NK-92 (cell line): ENCODE results near the gene SLC16A2.
"Not testable (repeated sequence)": the region's sequence is repeated elsewhere in the genome, so short reads cannot be mapped to it uniquely, and the experiment has no call there.

Experiments used
- DNase-seq: peaks from one replicate; lab custom pipeline; 2025; ENCODE audit not compliant: unreplicated experiment; lab: John Stamatoyannopoulos, UW

SLC16A2 gene

DNA sequence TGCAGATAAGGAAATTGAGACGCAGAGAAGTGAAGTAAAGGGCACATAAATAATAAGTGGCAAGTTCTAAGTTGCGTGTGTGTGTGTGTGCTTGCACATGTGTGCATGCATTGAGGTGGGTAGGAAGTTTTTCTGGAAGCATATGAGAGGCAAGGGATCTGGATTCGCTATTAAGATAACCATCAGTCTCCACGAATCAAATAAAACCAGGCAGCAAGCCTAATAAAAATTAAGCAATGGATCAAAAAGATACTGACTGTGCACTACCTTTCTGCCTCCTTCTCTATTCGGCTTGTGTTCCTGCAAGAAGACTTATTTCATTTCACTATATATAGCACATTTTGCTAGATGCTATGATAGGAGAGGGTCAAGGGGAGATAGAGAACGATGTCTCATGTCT lies 23.8 kb downstream of the SLC16A2 start:
- no peak for DNase-seq

DNA sequence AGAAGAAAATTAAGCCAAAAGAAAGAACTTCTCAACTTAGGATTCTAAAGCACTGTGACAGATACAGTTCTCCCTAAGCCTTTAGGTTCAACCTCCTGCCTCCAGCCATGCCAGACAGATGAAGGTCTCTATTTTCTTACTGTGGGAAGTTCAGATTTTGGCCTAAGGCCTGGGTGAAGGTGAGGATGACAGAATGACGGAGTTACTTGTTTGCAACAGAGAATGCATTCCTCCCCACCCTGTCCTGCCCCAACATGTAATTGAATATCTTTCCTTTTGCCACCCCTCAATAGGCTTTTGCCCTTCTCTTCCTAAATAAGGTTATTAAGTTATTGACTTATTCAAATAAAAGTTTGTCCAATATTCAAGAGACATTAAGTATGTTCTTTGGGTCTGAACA lies 25.6 kb downstream of the SLC16A2 start:
- DNase-seq: no peak

DNA sequence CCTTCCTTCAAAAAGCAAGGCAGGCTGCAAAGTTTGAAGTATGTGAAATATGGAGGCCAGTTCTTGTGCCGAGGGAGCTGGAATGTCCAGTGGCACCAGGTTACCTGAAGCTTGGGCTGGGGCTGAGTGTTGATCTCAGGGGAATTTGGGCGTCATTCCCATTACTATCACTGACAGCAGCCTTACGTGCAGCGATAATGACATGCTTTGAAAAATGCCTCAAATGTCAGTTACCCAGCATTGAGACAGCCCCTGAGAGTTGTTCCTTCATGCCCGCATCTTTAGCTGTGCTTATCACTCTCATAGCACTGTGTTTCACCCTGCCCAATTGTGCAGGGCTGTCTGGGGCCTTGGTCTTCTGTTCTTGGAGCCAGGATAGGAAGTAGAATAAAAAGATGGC lies 27.4 kb downstream of the SLC16A2 start:
- no peak for DNase-seq

DNA sequence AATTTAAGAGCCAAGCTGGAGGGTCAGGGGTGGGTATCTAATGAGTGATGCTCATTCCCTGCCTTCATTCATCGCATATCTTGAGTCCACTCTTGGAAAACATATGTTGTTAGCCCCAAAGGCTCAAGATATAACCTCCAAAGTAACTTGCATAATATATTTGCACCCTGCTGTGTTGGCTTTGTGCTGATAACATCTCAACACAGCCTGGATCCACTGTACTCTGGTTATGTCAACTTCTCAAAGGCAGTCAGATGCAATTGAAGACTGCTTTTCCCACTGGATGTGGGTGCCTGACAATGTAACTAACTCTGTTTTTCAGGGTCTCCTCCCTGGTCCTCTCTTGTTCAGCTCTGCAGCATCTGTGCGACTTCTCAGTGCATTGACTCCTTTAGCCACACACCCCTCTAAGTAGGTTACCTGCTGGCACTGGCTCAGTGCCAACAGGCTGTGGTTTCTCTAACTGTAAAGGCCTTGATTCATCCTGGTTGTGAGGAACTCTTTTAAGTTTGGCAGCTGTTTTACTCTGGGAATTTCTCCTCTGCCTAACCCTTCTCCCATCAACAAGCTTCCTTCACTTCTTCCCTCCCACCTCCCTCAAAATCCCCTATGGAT lies 28.1 kb downstream of the SLC16A2 start:
- DNase-seq: no peak

DNA sequence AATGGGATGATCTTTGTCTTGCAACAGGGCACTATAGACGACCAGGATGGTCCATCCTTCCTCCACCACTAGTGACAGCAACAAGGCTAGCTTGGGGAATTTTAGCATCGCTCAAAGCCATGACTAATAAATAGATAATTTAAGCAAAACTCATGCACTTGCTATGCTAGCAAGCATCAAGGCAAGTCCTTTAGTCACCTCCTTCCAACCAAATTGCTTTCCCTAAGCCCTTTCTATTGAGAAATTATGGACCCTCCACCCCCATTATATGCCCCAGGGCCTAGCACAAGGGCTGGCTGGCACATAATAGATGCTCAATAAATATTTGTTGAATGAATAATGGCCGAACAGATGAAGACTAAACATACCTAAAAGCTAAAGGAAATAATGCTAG lies 28.6 kb downstream of the SLC16A2 start:
- DNase-seq: no peak

DNA sequence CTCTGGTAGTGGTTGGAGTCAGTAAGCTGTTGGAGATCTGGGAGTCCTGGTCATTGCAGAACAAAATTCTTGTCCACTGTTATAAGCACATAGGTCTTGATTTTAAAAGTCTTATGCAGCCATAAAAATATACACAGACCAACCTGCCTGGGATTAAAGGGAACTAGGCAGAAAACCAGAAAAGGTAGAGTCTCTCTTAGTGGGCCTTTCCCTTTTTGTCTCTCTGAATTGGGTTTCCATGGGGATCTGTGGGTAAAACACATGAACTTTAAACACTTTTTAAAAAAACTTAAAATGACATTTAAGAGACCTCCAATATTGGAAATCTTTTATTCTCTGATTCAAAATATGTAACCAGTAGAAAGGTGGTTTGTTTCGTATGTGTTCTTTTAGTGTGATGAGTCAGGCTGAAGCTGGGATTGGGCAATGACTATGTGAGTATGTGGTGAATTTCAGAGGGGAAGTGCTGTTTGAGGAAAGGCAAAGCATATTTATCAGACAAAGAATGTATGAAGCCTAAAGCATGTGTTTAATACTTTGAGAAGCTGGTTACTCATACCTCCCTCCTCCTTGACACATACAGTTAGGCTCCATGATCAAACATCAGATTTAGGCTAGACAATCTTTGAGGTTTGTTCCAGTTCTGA lies 29.6 kb downstream of the SLC16A2 start:
- no peak for DNase-seq

DNA sequence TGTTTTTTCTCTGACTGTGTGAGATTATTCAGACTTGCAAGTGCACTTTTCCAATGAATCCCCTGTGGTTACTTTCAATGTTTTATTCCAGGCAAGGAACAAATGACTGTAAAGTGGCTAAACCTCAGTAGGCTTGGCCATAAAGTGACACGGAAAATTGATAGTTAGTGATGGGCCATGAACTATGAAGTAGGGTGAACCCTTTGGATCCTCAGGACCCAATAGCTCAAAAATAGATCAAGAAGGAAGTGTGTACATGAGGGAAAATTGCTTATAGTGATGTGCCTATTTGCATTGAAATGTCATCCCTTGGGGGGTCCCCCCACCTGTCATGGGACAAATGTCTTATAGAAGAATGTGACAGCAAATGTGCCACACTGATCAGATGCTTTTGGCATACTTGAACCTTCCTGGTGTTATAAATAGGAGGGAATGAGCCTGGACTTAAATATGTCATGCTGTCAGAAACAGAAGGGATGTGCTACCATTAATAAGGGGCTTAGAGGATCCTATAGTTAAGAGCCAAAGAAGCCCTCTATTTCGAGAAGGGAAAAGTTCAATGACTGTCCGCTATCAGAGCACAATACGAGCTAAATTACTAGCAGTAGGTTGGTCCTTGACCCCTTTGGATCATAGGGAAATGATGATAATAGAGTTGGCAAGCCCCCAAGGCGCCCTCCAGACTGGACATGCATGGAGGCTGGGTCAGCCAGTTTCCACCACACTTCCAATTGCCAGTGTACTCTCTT lies 30.3 kb downstream of the SLC16A2 start:
- DNase-seq: no peak

DNA sequence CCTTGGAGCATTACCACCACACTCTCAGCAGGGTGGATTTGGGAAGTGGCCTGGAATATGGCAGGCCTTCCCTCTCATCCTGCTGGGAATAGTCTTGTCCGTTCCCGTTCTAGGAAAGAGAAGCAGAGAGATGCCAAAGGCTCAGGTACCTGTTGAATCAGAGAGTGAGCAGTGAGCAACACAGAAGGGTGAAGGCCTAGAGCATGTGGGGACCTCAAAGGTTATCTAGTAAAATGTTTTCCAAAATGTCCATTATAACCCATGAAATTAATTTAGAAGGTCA lies 30.8 kb downstream of the SLC16A2 start:
- no peak for DNase-seq

DNA sequence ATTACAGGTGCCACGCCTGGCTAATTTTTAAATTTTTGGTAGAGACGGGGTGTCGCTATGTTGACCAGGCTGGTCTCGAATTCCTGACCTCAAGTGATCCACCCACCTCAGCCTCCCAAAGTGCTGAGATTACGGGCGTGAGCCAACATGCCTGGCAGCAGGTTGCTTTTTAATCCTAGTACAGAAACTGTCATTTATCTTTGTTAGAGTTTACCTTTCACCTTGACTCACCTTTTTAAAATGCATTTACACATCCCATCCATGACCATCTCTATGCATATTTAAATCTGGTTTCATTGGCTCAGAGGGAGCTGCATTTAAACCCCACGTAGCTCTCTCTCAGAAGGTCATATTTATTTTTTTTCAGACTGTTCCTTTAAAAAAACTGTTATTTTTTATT lies 31.9 kb downstream of the SLC16A2 start:
- no peak for DNase-seq

DNA sequence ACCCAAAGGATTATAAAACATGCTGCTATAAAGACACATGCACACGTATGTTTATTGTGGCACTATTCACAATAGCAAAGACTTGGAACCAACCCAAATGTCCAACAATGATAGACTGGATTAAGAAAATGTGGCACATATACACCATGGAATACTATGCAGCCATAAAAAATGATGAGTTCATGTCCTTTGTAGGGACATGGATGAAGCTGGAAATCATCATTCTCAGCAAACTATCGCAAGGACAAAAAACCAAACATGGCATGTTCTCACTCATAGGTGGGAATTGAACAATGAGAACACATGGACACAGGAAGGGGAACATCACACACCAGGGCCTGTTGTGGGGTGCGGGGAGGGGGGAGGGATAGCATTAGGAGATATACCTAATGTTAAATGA lies 32.9 kb downstream of the SLC16A2 start:
- not testable (repeated sequence) for DNase-seq

DNA sequence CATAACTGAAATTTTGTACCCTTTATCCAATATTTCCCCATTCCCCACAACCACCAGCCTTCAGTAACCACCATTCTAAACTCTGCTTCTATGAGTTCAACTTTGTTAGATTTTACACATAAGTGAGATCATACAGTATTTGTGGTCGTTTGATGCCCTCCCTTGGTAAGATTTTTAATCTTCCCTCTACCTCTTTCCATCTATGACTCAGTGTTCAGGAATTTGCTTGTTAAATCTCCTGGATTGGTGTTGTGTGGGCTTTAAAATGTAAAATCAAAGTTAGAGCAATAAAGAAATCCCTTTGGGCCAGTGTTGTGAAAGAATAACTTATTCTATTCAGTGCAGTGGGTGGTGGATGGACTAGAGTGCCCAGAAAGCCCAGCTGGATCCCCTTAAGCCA lies 37.4 kb downstream of the SLC16A2 start:
- no peak for DNase-seq

DNA sequence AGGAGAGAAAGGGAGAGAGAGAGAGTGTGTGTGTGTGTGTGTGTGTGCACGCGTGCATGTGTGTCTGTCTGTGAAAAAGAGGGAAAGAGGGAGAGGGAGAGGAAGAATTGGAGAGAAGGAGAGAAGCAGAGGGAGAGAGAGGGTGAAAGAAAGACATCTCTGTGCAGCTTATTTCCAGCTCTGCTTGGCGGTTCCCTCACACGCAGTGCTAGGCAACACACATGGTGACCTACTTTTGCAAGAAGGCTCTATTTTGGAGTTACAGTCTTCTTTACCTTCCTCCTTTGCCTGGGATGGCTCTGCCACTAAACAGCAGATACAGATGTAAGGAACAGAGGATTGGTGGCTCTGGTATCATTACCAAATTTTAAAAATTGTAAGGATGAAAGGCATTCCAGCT lies 40.1 kb downstream of the SLC16A2 start:
- no peak for DNase-seq

DNA sequence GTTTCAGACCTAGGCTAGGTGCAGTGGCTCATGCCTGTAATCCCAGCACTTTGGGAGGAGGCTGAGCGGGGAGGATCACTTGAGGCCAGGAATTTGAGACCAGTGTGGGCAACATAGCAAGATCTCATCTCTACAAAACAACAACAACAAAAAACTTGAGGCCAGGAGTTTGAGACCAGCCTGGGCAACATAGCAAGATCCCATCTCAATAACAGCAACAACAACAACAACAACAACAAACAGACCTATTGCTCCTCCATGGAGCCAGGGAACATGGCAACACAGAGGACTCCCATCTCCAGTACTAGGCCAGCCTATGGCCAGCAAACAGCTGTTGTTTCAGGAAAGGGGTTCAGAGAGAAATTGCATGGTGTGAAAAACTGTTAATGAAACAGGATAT lies 43.4 kb downstream of the SLC16A2 start:
- DNase-seq: no peak

DNA sequence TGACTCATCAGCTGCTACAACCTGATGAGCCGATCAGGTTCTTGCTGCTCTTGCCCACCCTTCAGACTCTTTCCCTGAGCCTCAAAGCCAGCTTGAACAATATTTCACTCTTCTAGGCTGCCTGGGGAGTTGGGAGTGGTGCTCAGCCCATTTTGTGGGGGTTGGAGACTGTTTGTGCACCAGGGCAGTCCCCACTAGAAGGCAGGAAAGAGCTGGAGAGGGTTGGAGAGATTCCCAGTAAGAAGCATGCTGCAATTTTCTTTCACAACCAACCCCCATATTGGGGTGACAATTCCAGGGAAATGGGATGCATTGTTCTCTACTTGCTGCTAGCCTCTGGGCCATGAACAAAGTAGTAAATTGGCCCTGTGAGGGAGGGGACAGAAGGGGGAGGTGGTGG lies 44.1 kb downstream of the SLC16A2 start:
- no peak for DNase-seq

DNA sequence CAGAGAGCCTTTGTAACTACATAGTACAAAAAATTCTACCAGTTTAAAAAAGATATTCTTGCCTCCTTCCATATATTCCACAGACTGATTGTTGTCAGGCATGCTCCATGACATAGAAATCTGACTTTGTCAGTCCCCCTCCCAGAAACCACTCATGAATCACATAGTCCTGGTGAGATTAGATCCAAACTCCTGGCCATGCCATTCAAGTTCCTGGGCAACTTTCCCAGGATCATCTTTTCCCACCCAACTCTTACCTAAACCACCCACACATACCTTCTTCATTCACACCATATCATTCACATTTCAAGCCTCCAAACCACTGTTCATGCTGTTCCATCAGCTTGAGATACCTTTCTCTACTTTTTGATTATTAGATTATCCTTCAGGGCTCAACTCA lies 46.4 kb downstream of the SLC16A2 start:
- no peak for DNase-seq

DNA sequence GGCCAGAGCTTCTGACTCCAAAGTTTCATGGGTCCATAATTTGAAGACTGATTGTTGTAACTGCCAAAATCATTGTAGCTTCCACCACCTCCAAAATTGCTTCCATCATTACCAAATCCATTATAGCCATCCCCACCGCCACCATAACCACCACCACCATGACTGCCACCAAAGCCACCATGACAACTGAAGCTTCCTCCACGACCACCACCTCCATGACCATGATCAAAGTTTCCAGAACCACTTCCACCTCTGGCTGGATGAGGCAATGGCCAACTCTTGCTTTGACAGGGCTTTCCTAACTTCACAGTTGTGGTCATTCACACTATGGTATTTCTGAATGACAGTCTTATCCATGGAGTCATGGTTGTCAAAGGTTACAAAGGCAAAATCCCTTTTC lies 51.8 kb downstream of the SLC16A2 start:
- not testable (repeated sequence) for DNase-seq

DNA sequence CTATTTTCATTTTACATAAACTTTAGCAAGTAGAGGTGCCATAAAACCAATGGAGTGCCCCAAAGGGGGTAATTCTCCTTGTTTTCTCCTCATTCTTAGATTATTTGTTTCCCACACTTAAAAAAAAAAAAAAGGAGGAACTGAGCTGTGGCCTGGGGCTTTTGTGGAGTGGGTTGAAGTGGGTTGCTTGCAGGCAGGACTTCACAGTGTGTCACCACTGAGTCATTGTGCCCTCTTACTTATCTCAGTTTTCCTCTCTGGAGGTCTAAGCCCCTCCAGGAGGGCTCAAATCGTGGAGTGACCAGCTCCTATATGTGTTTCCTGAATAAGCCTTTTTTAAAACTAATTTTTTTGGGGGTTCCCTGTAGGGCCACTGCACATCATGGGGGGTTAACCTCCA lies 69.0 kb downstream of the SLC16A2 start:
- DNase-seq: no peak

DNA sequence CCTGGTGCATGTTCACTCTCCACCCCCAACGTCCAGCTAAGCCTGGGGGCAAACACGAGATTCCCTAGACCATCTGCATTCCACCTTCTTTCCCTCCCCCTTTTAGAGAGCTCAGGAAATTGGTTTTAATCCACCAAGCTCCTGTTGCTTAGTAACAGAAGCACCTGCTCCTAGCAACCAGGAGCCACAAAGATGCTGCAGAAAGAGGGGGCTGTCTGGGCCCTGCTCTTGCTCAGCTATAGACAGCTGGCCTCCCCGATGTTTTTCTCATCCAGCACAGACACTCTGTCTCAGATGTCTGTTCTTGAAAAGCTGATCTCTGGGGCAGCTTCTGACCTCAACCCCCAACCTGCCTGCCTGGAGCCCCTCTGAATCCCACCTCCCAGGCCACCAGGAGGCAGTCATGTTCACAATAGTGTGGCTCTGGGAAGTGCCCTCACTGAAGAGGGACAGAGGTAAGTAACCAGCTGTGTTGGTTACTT lies 71.5 kb downstream of the SLC16A2 start:
- DNase-seq: no peak

DNA sequence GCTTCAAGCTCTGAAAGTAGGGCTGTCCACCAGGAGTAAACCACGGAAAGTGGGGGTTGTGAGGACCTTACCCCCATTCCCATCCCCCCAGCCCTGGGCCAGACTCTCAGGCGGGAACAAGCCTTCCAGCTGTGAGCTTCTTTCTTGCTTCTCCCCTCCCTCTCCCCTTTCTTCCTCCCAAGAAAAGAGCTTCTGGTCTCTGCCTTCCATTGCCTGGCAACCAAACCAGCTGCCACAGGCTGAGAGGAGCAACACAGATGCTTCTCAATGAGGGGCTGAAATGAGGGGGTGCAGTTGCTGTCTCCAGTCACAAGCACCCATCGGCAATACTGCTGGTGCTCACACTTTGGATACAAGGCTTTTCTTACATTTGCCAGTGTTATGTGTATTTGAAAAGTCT lies 72.5 kb downstream of the SLC16A2 start:
- DNase-seq: no peak

DNA sequence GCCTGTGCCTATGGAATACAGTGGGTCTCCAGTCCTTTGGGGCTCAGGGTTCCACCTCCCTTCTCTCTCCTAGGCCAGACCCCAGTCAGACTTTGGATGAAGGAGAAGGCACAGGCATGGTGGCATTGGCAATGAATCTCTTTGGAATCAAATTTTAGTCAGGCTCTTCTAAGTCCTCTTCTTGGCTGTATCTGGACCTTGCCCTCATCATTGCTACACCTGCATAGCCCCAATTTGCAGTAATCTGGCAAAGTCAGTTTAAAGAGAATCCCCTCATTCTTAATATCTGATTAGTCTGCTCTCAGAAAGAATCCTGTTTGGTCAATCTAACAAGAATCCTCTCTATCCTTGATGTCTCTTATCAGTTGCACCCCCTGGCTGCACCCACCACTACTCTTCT lies 77.6 kb downstream of the SLC16A2 start:
- no peak for DNase-seq

DNA sequence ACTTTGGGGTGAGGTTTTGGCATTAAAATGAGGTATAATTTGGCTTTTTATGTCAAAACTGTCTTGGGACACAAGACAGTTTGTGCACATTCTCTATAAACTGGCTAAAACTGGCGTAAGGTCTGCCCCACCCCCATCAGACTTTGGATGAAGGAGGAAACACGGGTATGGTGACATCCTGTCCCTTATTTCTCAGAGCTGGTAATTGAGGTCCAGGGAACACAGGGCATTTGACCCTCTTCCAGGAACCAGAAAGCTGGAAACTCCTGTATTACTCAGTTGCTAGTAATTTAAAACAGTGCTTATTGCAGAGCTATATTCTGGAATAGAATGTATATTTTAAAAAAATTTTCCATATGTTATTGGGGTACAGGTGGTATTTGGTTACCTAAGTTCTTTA lies 78.8 kb downstream of the SLC16A2 start:
- DNase-seq: no peak

DNA sequence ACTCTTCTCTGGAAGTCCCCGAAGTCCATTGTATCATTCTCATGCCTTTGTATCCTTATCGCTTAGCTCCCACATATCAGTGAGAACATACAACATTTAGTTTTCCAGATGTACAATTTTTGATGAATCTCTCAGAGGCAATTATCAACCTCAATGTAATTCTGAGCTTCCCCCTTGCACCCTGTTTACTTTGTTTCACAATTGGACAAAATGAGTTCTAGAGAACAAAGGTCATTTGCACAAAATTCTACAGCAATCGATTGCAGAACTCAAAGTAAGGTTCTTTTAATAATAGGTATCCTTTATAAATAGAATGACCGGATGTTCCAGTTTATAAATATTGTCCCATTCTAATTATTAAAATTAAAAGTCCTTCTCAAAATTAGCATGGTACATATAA lies 79.3 kb downstream of the SLC16A2 start:
- DNase-seq: no peak

DNA sequence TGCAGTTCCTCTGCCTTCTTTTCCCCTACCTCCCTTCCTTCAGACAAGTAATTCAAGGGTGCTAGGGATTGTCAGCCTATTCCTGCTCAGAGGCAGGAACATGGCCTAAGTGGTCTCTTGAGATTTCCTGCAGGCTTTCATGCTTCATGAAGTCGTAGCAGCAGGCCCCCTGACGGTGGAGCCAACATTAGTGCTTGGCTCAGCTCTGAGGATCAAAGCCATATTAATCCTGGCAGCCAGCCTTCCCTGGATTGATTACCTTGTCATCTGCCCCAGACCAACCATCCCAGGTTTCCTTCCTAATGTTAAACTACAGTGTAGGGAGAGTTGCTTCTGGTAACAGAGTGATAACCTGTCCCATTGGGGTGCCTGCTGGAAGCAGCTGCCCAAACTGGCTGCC lies 84.1 kb downstream of the SLC16A2 start:
- no peak for DNase-seq
